ENCODE measurements around the gene NRG3. TPM values are rescaled to one million over a fixed set of nuclear protein-coding genes. Genes with fewer than 3 reads are reported as not detected.

Gene NRG3
- total and polyA plus RNA-seq, 2 of the 8 experiments (the other 6 are each of a cell fraction or from before 2014, with no cell fraction given) = 4.2 to 5.0 TPM

- Histone ChIP-seq H3K23me2 (ENCODE audit: low read depth, low read length) (no peaks in the 10 kb centered on the region), H2BK12ac (ENCODE audit: low read depth, low read length) (no peak overlapping the region), H3K4ac (replicated peaks; ENCODE audit: insufficient read length, low read depth, low read length) (no peak overlapping the region), H3K27me3 (replicated peaks in 1 of 4; ENCODE audit: control insufficient read depth in 3 of 4, extremely low read depth in 1 of 4, insufficient read depth in 3 of 4, low read length in 3 of 4) (no peaks in the 10 kb centered on the region), H3K9me3 (ENCODE audit: insufficient read depth in 2 of 2, low read depth in 1 of 2, low read length in 1 of 2) (no peaks in the 10 kb centered on the region), H3K36me3 (ENCODE audit: control insufficient read depth in 2 of 4, insufficient read depth in 4 of 4, low read length in 3 of 4) (no peaks in the 10 kb centered on the region), H2BK15ac (ENCODE audit: low read length) (no peak overlapping the region), H2BK20ac (ENCODE audit: low read length) (no peak overlapping the region), H3K56ac (replicated peaks; ENCODE audit: insufficient read length, low read depth, low read length) (no peak overlapping the region), H2AK5ac (ENCODE audit: low read depth, low read length) (no peak overlapping the region), H4K8ac (ENCODE audit: extremely low read depth, insufficient read depth, low read length) (no peak overlapping the region), H3K18ac (ENCODE audit: extremely low read depth, low read length) (no peak overlapping the region), H3K23ac (ENCODE audit: insufficient read length) (no peak overlapping the region), H3K4me1 (replicated peaks in 1 of 4; ENCODE audit: control insufficient read depth in 3 of 4, insufficient read depth in 4 of 4, low read length in 3 of 4) (peaks cover 0 to 4% (median 2%) of the 10 kb centered on the region in 4 experiments; a peak in 2 of 7 replicates), H3K79me1 (ENCODE audit: low read depth, low read length) (no peaks in the 10 kb centered on the region), H2BK120ac (replicated peaks; ENCODE audit: low read depth, low read length) (no peak overlapping the region), H2AFZ (ENCODE audit: low read length) (no peak overlapping the region), H3K27ac (ENCODE audit: low read depth, low read length) (no peak overlapping the region), H3K14ac (ENCODE audit: insufficient read length) (no peak overlapping the region), H3K79me2 (ENCODE audit: control insufficient read depth in 1 of 2, insufficient read depth in 2 of 2, low read length in 2 of 2) (no peaks in the 10 kb centered on the region), H3K4me2 (ENCODE audit: insufficient read depth in 1 of 2, low read depth in 2 of 2, low read length in 2 of 2) (no peak overlapping the region), H3K9ac (replicated peaks in 1 of 4; ENCODE audit: extremely low read depth in 1 of 4, low read depth in 3 of 4, low read length in 3 of 4) (no peak overlapping the region), H4K5ac (ENCODE audit: insufficient read length, low read depth, low read length) (no peak overlapping the region), H4K20me1 (replicated peaks in 1 of 2; ENCODE audit: control insufficient read depth in 1 of 2, insufficient read depth in 2 of 2, low read length in 2 of 2) (no peaks in the 10 kb centered on the region), H2BK5ac (ENCODE audit: low read depth, low read length) (no peak overlapping the region), H4K91ac (replicated peaks; ENCODE audit: insufficient read length, low read length) (no peak overlapping the region), H3K4me3 (ENCODE audit: extremely low read depth in 1 of 4, insufficient read depth in 2 of 4, low read depth in 3 of 4, low read length in 4 of 4) (no peak overlapping the region)
- ChIA-PET CTCF (ENCODE audit: partially characterized antibody) (no interaction called here), POLR2A (ENCODE audit: partially characterized antibody) (interaction anchor here (0.6 kb wide), 1 partner anchor 1332 kb away, joined by 4 read pairs; no protein-coding TSS in a partner anchor)
- 100% methylated on average over 3 of the region's 3 CpGs; no CpG with 5 or more reads in 1 of the 2 experiments for WGBS, 2 experiments (ENCODE audit: extremely low coverage in 1 of 2, insufficient coverage in 1 of 2, insufficient read length in 1 of 2, insufficient replicate concordance in 2 of 2, low coverage in 1 of 2, low lambda C conversion rate in 2 of 2, missing lambda C conversion rate in 1 of 2)
- no peak for FAIRE-seq
- no peak for DNase-seq (ENCODE audit: low read depth in 1 of 2, low spot score in 2 of 2)
- TF ChIP-seq GABPA (IDR thresholded peaks at IDR 0.05; ENCODE audit: borderline replicate concordance, insufficient read depth, low read length) (no peak), CREB1 (IDR thresholded peaks at IDR 0.05) (no peak), CTBP2 (IDR thresholded peaks at IDR 0.05; ENCODE audit: borderline replicate concordance, insufficient read depth, insufficient read length, low read length) (no peak)
These were observed 121.9 kb downstream of the NRG3 start for GRCh38 chr10:81996927-81997326.
